MCF 10A (cell line): ENCODE results near the gene SMYD1. TPM values are rescaled to one million over a fixed set of nuclear protein-coding genes. Genes with fewer than 3 reads are reported as not detected.

Experiments used
- BruUV-seq: library from RNA; stranded (reverse); fragments of 400-500 nt; replicated peaks from 2 replicates; lab custom pipeline; 2021; lab: Mats Ljungman, UMichigan
- CTCF ChIA-PET: fragments of 300-600 bp; sonication (Branson Sonifier 250); formaldehyde crosslinking; extraction: SDS; loops from one replicate; lab custom pipeline; 2021; ENCODE audit warnings: antibody characterized with exemption, inconsistent platforms; lab: Yijun Ruan, JAX
- POLR2A ChIA-PET: fragments of 300-600, 350-650 bp; sonication (Branson Sonifier 250); formaldehyde crosslinking; extraction: SDS; loops from one replicate; lab custom pipeline; 2020; ENCODE audit warnings: antibody characterized with exemption, inconsistent platforms; lab: Yijun Ruan, JAX
- DNase-seq: peaks from one replicate; pipeline ENCODE4 v3.0.0-alpha.2; 2018; ENCODE audit not compliant: unreplicated experiment
- H3K27ac Mint-ChIP-seq: one replicate; pipeline ENCODE4 v1.8.0; 2022; ENCODE audit warnings: mild to moderate bottlenecking, low read depth, mixed read lengths; ENCODE audit not compliant: unreplicated experiment
- H3K27me3 Mint-ChIP-seq: one replicate; pipeline ENCODE4 v1.8.0; 2022; ENCODE audit warnings: mixed read lengths; ENCODE audit not compliant: insufficient read depth, unreplicated experiment
- H3K36me3 Mint-ChIP-seq: one replicate; pipeline ENCODE4 v1.8.0; 2022; ENCODE audit warnings: mild to moderate bottlenecking, moderate library complexity, mixed read lengths; ENCODE audit not compliant: insufficient read depth, unreplicated experiment
- H3K4me1 Mint-ChIP-seq: one replicate; pipeline ENCODE4 v1.8.0; 2022; ENCODE audit warnings: mixed read lengths; ENCODE audit not compliant: insufficient read depth, unreplicated experiment
- H3K4me3 Mint-ChIP-seq: one replicate; pipeline ENCODE4 v1.8.0; 2022; ENCODE audit warnings: mild to moderate bottlenecking, moderate library complexity, mixed read lengths; ENCODE audit not compliant: unreplicated experiment
- H3K9me3 Mint-ChIP-seq: one replicate; pipeline ENCODE4 v1.8.0; 2022; ENCODE audit warnings: mixed read lengths; ENCODE audit not compliant: unreplicated experiment
- intact Hi-C: fragments of 100-400 bp; cut with micrococcal nuclease; formaldehyde crosslinking; loops from 2 replicates; pipeline ENCODE4 v1.14.1; 2022
- total RNA-seq: library from RNA; stranded (reverse); gene quantifications from 2 replicates; pipeline ENCODE4 v1.2.3, GENCODE V29; 2022
- TF ChIP-seq, protein P1 (sequence below): fragments of 200-600 bp; IDR thresholded peaks from one replicate; pipeline ENCODE4 v1.8.0; 2022; ENCODE audit warnings: antibody characterized with exemption, mild to moderate bottlenecking; ENCODE audit not compliant: unreplicated experiment

The SMYD1 gene
- total RNA-seq, 1 experiment from 2014 or later = not detected

DNA sequence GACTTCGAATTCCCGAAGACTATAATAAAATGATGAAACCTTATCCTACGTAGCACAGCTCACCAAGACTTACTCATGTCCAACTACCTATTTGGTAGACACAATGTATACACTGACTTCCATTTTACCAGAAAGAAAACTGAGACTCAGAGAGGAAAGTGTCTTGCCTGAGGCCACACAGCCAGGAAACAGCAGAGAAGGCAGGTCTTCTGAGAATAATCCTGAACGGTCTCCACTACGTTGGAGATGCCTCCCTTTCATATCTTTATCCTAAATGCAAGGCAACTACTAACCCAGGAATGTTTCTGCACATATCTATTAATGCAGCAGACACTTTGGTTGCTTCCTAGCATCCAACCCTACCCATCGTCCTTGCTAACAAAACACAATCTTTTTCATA is 72.2 kb downstream of the SMYD1 start:
- H3K4me1 Mint-ChIP-seq = no peaks in the 10 kb centered on the region
- TF ChIP-seq, protein P1, sequence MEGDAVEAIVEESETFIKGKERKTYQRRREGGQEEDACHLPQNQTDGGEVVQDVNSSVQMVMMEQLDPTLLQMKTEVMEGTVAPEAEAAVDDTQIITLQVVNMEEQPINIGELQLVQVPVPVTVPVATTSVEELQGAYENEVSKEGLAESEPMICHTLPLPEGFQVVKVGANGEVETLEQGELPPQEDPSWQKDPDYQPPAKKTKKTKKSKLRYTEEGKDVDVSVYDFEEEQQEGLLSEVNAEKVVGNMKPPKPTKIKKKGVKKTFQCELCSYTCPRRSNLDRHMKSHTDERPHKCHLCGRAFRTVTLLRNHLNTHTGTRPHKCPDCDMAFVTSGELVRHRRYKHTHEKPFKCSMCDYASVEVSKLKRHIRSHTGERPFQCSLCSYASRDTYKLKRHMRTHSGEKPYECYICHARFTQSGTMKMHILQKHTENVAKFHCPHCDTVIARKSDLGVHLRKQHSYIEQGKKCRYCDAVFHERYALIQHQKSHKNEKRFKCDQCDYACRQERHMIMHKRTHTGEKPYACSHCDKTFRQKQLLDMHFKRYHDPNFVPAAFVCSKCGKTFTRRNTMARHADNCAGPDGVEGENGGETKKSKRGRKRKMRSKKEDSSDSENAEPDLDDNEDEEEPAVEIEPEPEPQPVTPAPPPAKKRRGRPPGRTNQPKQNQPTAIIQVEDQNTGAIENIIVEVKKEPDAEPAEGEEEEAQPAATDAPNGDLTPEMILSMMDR = no peak
- intact Hi-C loops = no loop called here
- POLR2A ChIA-PET = no interaction called here
- H3K27me3 Mint-ChIP-seq = peaks cover 78% of the 10 kb centered on the region
- H3K9me3 Mint-ChIP-seq = no peaks in the 10 kb centered on the region
- CTCF ChIA-PET = interaction anchor here (1.1 kb wide), 2 partner anchors 13 to 79 kb away, joined by 3 to 5 read pairs; no protein-coding TSS in a partner anchor
- H3K27ac Mint-ChIP-seq = no peak overlapping the region
- DNase-seq = no peak
- H3K36me3 Mint-ChIP-seq = no peaks in the 10 kb centered on the region
- no TSS peak for BruUV-seq
- H3K4me3 Mint-ChIP-seq = no peak overlapping the region

DNA sequence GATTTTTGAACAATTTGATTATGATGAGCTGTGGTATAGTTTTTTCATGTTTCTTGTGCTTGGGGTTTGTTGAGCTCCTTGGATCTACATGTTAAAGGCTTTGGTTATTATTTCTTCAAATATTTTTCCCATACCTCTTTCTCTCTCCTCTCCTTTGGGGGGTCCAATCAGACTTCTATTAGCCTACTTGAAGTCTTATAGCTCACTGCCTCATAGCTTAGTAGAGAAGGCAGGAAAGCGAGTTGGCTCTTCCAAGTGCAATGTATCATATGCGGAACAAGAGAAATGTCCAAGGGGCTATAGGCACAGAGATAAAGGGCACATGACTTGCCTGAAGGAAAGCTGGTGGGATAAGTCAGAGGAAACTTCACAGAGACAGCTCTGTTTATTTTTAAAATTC is 74.3 kb downstream of the SMYD1 start:
- BruUV-seq = no TSS peak
- intact Hi-C loops = no loop called here
- Mint-ChIP-seq H3K27me3 (peaks cover 57% of the 10 kb centered on the region), H3K9me3 (no peaks in the 10 kb centered on the region), H3K36me3 (no peaks in the 10 kb centered on the region), H3K4me1 (no peaks in the 10 kb centered on the region), H3K27ac (no peak overlapping the region), H3K4me3 (no peak overlapping the region)
- POLR2A ChIA-PET = interaction anchor here (0.7 kb wide), 1 partner anchor 527 kb away, joined by 4 read pairs; no protein-coding TSS in a partner anchor
- TF ChIP-seq, protein P1 = no peak
- CTCF ChIA-PET = interaction anchor here (0.6 to 1.4 kb wide), 7 partner anchors 12 to 230 kb away, joined by 3 to 13 read pairs (median 3); no protein-coding TSS in a partner anchor
- no peak for DNase-seq

DNA sequence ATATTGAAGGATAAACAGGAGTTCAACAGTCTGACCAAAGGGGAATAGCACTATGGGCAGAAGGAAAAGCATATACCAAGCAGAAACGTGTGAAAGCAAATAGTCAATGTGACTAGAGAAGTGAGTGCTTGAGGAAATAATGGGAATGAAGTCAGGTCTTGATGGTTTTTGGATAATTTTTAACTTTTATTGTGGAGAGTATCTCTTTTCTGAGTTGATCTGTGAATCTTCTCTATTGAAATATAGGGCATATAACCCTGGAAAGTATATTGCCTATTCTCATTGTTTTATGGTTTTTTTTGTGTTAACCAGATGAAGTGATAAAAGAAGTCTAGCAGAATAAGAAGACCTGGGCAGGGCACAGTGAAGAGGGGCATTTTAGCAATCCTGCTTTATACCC is 76.6 kb downstream of the SMYD1 start:
- BruUV-seq = no TSS peak
- POLR2A ChIA-PET = no interaction called here
- Mint-ChIP-seq H3K27me3 (peaks cover 50% of the 10 kb centered on the region), H3K9me3 (peaks cover 7% of the 10 kb centered on the region), H3K4me1 (no peaks in the 10 kb centered on the region), H3K27ac (no peak overlapping the region), H3K4me3 (no peak overlapping the region), H3K36me3 (no peaks in the 10 kb centered on the region)
- TF ChIP-seq, protein P1 = no peak
- CTCF ChIA-PET = interaction anchor here (0.6 kb wide), 1 partner anchor 401 kb away, joined by 3 read pairs; no protein-coding TSS in a partner anchor
- no peak for DNase-seq
- intact Hi-C loops = no loop called here

DNA sequence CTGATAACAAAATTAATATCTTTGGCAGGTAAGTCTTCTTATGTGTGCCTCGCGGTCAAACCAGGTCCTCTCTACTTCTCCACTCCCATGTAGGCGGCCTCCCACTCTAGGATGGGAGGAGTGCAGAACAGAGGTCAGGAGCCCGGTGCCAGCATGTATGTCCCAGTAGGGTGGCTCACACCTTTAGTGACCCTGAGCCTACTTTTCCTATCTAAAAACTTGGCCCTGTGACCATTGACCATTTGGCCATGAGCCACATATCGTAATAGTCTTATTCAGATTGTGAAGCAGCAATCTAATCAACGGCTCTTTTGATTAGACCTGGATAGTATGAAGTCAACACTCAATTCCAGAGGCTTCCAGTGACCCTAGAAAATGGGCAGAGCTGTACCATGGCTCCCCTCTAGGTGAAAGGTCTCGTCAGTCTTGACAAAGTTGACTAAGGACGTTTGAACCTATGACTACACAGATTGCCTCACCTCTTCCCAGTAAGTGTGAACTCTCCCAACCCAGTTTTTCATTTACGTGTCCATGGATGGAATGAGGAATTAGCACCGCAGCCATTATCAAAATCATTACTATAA is 77.4 kb downstream of the SMYD1 start:
- no peaks in the 10 kb centered on the region for H3K4me1 Mint-ChIP-seq
- ChIA-PET POLR2A (no interaction called here), CTCF (interaction anchor here (0.9 to 2.6 kb wide), 2 partner anchors 47 to 85 kb away, joined by 3 to 18 read pairs; no protein-coding TSS in a partner anchor)
- H3K36me3 Mint-ChIP-seq = no peaks in the 10 kb centered on the region
- H3K27ac Mint-ChIP-seq = no peak overlapping the region
- peaks cover 11% of the 10 kb centered on the region for H3K9me3 Mint-ChIP-seq
- TF ChIP-seq, protein P1 = no peak
- H3K27me3 Mint-ChIP-seq = peaks cover 43% of the 10 kb centered on the region
- no TSS peak for BruUV-seq
- intact Hi-C loops = no loop called here
- no peak for DNase-seq
- no peak overlapping the region for H3K4me3 Mint-ChIP-seq
